Astrocyte of the cerebellum (primary cell): ENCODE measurements around the gene BLACAT1.

ENCODE experiments used
- DNase-seq: peaks from one replicate; pipeline ENCODE4 v3.0.0-alpha.2; 2011; ENCODE audit warnings: low read depth
- H3K4me3 ChIP-seq: 2 replicates; pipeline ENCODE4 v1.5.1; 2011; ENCODE audit warnings: mild to moderate bottlenecking, low read depth, low read length, moderate library complexity
- in situ Hi-C: cut with HindIII; loops from 2 replicates; pipeline ENCODE4 v1.10.0; 2017; ENCODE audit warnings: low sequenced_read_pairs
- TF ChIP-seq, protein P1 (sequence below): IDR thresholded peaks from 2 replicates; pipeline ENCODE4 v1.5.1; 2012; ENCODE audit warnings: low read length, low read depth, moderate library complexity, mild to moderate bottlenecking; ENCODE audit errors: missing control alignments

The BLACAT1 gene

DNA sequence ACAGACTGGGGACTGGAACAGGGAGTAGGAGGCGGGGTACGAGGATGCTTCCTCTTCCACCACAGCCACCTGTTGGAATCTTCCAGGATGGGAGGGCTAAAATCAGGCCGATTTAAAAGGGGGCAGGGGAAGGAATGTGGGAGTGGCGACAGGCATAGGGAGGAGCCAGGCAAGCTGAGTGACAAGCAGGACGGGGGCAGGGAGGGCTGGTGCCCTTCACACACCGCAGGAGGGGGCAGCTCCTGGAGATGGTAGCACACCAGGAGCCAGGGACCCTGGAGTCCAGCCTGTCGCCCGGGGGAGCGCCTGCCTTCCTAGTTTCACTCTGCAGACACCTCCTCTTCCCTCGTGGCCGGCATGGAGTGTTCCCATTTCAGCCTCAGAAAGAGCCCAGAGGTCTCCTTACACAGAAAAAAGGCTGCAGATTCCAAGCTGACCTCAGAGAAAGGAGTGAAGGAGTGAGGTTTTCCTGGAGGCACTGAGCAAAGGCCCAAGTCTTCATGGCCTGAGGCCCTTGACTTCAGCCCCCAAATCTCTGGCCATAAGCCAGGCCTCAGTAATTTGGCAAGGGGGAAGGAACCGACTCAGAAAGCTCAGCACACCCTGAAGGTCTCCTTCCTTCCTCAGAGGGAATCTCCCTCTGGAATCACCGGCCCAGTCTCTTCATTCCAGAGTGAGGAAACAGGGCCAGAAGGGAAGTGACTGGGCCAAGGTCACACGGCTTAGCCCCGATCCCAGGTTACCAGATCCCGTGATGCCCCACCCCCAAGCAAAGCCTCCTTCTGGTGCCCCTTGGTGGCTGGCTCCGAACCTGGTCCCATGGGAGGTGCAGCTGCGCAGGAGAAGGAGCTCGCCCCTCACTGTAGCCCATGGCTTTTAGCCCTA lies 8.1 kb downstream of the BLACAT1 start:
- H3K4me3 ChIP-seq: no peak overlapping the region
- in situ Hi-C loops: no loop called here

DNA sequence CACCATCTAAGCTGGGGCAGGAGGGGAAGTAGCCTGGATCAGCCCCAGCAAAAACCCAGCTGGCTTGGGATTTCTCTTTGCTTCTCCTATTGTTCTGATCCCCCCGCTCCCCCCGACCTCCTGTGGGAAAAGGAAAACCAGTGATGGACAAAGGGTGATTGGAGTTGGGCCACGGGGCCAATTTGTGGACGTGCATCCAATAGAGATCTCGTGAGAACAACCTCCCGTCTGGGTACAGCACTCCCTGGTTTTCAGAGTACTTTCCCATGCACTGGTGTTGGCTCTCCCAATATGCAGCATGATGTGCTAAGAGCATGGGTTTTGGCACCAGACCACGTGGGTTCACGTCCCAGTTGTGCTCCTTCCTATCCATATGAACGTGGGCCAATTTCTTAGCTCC lies 9.0 kb downstream of the BLACAT1 start:
- no peak overlapping the region for H3K4me3 ChIP-seq
- TF ChIP-seq, protein P1, sequence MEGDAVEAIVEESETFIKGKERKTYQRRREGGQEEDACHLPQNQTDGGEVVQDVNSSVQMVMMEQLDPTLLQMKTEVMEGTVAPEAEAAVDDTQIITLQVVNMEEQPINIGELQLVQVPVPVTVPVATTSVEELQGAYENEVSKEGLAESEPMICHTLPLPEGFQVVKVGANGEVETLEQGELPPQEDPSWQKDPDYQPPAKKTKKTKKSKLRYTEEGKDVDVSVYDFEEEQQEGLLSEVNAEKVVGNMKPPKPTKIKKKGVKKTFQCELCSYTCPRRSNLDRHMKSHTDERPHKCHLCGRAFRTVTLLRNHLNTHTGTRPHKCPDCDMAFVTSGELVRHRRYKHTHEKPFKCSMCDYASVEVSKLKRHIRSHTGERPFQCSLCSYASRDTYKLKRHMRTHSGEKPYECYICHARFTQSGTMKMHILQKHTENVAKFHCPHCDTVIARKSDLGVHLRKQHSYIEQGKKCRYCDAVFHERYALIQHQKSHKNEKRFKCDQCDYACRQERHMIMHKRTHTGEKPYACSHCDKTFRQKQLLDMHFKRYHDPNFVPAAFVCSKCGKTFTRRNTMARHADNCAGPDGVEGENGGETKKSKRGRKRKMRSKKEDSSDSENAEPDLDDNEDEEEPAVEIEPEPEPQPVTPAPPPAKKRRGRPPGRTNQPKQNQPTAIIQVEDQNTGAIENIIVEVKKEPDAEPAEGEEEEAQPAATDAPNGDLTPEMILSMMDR: no peak
- no peak for DNase-seq
- in situ Hi-C loops: no loop called here

More for the DNA sequence above, 8.1 kb downstream of the BLACAT1 start:
- DNase-seq: no peak
- TF ChIP-seq, protein P1: no peak

DNA sequence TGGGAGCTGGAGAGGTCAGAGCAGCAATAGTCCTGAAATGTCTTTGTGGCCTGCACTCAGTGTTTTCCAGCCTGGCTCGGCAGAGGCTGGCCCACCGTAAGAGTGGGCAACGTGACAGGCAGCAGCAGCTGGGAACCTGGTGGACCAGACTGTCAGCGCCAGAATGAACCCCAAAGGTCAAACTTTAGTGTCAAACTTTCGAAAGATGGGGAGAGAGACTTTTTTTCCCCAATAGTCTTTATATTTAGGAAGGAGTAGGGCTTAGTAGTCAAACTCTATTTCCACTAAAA lies 10.3 kb downstream of the BLACAT1 start:
- in situ Hi-C loops: no loop called here

DNA sequence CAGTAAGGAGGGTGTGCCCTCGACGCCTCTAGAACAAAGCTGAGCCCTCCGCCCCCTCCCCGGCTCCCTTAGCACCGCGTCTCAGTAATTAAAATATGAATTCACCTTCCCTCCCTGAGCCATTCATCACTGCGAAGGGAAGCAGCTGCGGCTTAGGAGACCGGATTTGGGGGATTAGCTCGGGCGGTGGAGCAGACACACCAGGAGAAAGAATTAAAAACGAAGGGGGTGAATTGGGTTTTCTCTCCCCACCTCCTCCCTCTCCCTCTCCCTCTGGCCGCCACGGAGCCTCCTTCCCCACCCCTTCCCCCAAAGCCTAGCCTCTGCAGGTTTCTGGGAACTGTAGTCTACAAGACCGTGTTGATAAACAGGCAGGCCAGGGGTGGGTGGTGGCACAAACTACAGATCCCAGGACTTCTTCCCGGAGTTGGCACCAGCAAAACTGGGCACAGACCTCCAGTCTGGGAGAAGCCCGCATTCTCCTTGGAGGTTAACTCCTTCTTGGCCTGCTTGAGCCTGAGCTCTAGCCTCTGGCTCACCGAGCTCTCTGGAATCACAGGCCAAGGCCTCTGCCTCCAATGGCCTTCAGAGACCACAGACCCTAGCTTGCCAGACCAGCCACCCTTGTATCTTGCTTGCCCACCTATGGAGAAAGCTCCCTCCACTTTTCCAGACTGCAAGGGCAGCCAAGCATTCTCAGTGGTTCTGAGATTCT lies 10.8 kb downstream of the BLACAT1 start:
- no peak overlapping the region for H3K4me3 ChIP-seq
- no peak for DNase-seq
- in situ Hi-C loops: no loop called here
- TF ChIP-seq, protein P1: no peak

More for the DNA sequence above, 10.3 kb downstream of the BLACAT1 start:
- no peak overlapping the region for H3K4me3 ChIP-seq
- TF ChIP-seq, protein P1: no peak
- DNase-seq: no peak

- TF ChIP-seq, protein P1: no peak
- H3K4me3 ChIP-seq: no peak overlapping the region
- no peak for DNase-seq
- in situ Hi-C loops: no loop called here
Observed at GRCh38 chr1:205444300-205444930, 11.4 kb downstream of the BLACAT1 start.

DNA sequence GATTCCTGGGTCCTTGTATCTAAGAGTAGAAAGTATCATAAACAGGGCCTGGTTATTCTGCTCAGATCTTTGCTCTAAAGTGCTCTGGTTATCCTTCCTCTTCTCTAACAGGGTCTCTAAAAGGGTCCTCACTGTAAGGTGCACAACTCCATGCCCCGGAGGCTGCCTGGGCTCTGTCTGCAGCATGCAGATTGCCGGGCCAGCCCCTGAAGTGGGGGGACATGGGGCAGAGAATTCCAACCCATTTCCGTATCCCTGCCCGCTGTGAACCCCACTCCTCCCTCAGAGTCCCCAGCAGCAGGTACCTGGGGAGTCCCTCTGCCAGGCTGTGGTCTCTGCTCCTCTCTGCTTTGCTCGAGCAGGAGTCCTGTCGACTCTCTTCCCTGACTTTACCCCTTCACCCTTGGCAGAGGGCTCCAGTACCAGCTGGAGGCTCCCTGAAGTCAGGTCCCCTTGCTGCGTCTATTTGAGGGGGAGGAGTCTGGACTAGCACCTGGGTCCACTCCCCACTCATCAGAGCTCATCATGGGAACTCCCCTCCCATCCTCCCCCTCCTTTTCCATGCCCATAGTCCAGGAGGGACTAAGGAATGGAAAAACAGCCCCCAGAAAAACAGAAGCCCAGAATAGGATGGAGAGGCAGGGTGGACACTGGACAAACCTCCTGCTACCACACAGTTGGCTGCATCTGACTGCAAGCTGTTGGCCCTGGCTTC lies 12.1 kb downstream of the BLACAT1 start:
- DNase-seq: no peak
- TF ChIP-seq, protein P1: no peak
- H3K4me3 ChIP-seq: no peak overlapping the region
- in situ Hi-C loops: no loop called here
